Measurements from ENCODE around the gene MLST8. TPM values are rescaled to one million over a fixed set of nuclear protein-coding genes. Genes with fewer than 3 reads are reported as not detected.
A peak's percentile ranks its signal among the peaks of the same experiment; 100 is the strongest.

Gene MLST8
- total RNA-seq, 1 donor from 2014 or later: 29.9 TPM

DNA sequence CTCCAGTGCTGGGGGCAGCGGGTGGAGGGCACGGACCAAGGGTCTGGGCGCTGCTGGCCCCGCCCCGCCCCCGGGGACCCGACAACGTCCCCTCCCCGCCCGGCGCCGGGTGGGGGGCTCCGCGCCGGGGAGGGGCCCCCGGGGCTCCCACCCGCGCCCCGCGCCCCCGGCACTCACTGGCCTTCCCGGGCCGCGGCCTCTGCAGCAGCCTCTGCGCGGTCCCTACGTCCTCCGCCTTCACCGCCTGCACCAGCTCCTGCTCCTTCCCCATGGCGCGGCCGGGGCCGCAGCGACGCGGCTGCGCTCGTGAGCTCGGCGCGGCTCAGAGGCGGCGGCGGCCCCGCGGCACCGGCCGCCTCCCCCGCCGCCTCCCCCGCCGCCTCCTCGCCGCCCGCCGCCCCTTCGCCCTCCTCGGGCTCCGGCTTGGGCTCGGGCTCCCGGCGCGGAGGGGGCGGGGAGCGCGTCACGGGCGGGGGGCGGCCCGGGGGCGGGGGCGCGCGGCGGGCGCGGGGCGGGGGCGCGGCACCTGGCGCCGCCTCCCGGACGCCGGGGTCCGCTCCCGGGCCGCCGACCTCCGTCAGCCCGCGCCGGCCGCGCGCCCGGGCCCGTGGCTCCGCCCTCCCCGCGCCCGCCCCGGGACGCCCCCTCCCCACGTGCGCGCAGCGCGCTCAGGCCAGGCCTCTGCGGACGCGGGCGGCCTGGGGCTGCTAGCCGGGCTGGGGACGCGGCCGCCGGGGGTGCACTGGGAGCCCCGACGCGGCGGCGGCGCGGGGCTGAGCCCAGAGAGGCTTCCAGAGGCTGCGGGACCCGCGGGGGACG is 8.9 kb upstream of the MLST8 start, which contains the start of gene CASKIN1:
TSS of gene CASKIN1 (minus strand) at position 444 of the 819 bp plus-strand sequence. CDS start at position 271, 173 bp downstream.
- Histone ChIP-seq H3K9me3 (no peaks in the 10 kb centered on the region), H3K27me3 (peaks cover 39% of the 10 kb centered on the region), H3K27ac (no peak within 1 kb of the TSS), H3K36me3 (no peaks in the 10 kb centered on the region), H3K4me3 (peak within 1 kb of the TSS; percentile 23), H3K4me1 (peaks cover 11% of the 10 kb centered on the region)
- DNase-seq (no peak), ATAC-seq (peak; percentile 35)
- intact Hi-C loops (cut with DNase I): no loop called here
- TF ChIP-seq, protein P1, sequence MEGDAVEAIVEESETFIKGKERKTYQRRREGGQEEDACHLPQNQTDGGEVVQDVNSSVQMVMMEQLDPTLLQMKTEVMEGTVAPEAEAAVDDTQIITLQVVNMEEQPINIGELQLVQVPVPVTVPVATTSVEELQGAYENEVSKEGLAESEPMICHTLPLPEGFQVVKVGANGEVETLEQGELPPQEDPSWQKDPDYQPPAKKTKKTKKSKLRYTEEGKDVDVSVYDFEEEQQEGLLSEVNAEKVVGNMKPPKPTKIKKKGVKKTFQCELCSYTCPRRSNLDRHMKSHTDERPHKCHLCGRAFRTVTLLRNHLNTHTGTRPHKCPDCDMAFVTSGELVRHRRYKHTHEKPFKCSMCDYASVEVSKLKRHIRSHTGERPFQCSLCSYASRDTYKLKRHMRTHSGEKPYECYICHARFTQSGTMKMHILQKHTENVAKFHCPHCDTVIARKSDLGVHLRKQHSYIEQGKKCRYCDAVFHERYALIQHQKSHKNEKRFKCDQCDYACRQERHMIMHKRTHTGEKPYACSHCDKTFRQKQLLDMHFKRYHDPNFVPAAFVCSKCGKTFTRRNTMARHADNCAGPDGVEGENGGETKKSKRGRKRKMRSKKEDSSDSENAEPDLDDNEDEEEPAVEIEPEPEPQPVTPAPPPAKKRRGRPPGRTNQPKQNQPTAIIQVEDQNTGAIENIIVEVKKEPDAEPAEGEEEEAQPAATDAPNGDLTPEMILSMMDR (IDR thresholded peaks at IDR 0.05): no peak

DNA sequence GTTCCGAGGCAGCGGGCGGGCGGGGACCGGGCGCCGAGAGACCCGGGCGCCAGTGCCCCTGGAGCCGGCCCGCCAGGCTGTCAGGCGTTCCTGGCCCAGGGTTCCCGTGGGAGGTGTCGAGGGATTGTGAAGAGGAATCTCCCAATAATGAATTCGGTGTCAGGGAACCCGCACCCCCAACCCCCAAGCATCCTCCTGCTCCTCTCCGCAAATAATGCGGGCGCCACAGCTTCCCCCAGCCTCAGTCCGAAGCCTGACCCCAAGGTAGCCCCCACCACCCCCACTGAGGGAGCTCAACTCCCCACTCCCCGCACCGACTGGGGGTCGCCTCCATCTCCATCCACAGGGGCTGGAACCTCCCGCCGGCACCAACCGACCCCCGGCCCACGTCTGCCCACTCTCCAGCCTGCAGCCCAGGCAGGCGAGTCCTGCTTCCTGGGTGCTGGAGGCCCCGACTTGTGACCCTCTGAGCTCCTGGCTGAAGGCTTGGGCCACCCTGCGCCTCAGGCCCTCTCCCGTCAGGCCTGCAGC is 8.2 kb upstream of the MLST8 start:
- Histone ChIP-seq H3K27ac (no peak overlapping the region), H3K36me3 (no peaks in the 10 kb centered on the region), H3K9me3 (no peaks in the 10 kb centered on the region), H3K27me3 (peaks cover 39% of the 10 kb centered on the region), H3K4me1 (peaks cover 11% of the 10 kb centered on the region), H3K4me3 (no peak overlapping the region)
- intact Hi-C loops (cut with DNase I): no loop called here
- TF ChIP-seq, protein P1 (IDR thresholded peaks at IDR 0.05): no peak
- no peak for ATAC-seq
- DNase-seq: no peak

DNA sequence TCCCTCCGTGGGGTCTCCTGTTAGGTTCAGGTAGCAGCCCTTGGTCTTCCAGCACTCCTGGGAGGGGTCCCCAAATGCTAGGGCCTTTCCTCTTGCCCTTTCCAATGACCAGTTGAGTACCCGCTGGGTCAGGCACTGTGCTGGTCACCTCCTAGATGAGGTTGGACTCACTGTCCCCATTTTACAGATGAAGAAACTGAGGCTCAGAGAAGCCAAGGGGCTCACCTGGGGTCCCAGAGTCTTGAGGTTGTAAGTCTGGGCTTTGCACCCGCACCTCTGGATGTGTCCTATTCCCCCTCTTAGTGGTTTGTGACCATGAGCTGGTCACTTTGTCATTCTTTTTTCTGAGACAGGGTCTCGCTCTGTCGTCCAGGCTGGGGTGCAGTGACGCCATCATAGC is 7.5 kb upstream of the MLST8 start:
- TF ChIP-seq, protein P1 (IDR thresholded peaks at IDR 0.05): no peak
- intact Hi-C loops (cut with DNase I): no loop called here
- Histone ChIP-seq H3K27me3 (peaks cover 39% of the 10 kb centered on the region), H3K4me1 (peaks cover 11% of the 10 kb centered on the region), H3K27ac (no peak overlapping the region), H3K4me3 (no peak overlapping the region), H3K9me3 (no peaks in the 10 kb centered on the region), H3K36me3 (no peaks in the 10 kb centered on the region)
- ATAC-seq: no peak
- DNase-seq: no peak

DNA sequence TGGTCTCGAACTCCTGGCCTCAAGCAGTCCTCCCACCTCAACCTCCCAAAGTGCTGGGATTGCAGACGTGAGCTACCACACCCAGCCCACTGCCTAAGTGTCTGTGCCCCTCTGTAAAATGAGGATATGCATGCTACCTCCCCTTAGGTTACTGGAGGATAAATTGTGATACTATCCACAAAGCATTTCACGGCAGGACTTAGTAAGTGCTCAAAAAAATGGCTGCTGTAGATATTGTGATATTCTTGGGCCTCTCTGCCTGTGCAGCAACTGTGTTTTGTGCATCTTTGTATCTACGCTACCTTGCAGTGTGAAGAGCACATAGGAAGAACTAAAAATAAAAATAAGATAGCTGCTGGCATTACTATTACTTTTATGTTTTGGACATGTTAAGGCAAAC is 7.0 kb upstream of the MLST8 start:
- intact Hi-C loops (cut with DNase I): no loop called here
- H3K27me3 ChIP-seq: peaks cover 39% of the 10 kb centered on the region
- TF ChIP-seq, protein P1 (IDR thresholded peaks at IDR 0.05): no peak

DNA sequence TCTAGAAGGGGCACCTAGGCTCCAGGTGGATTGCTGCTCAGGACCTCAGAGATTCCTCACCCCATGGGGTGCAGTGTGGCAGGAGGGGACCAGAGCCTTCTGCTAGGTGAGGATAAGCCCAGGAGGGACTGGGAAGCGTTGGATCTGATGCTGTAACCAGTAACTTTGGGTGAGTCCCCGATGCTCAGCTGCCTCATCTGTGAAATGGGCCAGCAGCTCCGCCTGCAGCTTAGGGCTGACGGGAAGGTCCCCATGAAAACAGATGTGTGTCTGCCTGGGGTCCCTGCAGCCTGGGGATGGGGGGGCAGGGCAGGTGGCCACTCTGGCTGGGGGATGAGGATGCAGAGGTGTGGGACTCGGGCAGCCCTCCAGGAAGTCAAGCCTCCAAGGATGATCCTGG is 6.2 kb upstream of the MLST8 start:
- H3K36me3 ChIP-seq: no peaks in the 10 kb centered on the region
- H3K4me1 ChIP-seq: peaks cover 11% of the 10 kb centered on the region
- no peak overlapping the region for H3K4me3 ChIP-seq
- peaks cover 34% of the 10 kb centered on the region for H3K27me3 ChIP-seq
- DNase-seq (no peak), ATAC-seq (no peak)
- H3K27ac ChIP-seq: no peak overlapping the region
- no peaks in the 10 kb centered on the region for H3K9me3 ChIP-seq
- intact Hi-C loops (cut with DNase I): no loop called here
- TF ChIP-seq, protein P1 (IDR thresholded peaks at IDR 0.05): no peak

More for the DNA sequence above, 7.0 kb upstream of the MLST8 start:
- DNase-seq: no peak
- no peak for ATAC-seq
- Histone ChIP-seq H3K4me1 (peaks cover 11% of the 10 kb centered on the region), H3K9me3 (no peaks in the 10 kb centered on the region), H3K36me3 (no peaks in the 10 kb centered on the region), H3K4me3 (no peak overlapping the region), H3K27ac (no peak overlapping the region)
